Stomach (tissue), 4 donors: ENCODE results near the gene WDR20.

Source experiments
- EP300 ChIP-seq: sonication (generic); formaldehyde crosslinking; IDR thresholded peaks from one replicate; pipeline ENCODE4 v1.6.1; 2017; ENCODE audit warnings: antibody characterized with exemption
- POLR2A ChIP-seq, 4 donors: fragments of 450-650 bp; IDR thresholded peaks; one replicate each; pipeline ENCODE4 v1.6.1; 2016; ENCODE audit warnings: antibody characterized with exemption in 4 of 4, control low read depth in 2 of 4, mild to moderate bottlenecking in 1 of 4, moderate library complexity in 1 of 4
- POLR2AphosphoS5 ChIP-seq, 3 donors: sonication (generic); formaldehyde crosslinking; IDR thresholded peaks; one replicate each; pipeline ENCODE4 v1.6.1; 2016; ENCODE audit warnings: antibody characterized with exemption in 3 of 3
- TF ChIP-seq, protein P1 (sequence below), 7 experiments: fragments of 450-650 bp in 4 of 7; fragments of 200-600 bp in 3 of 7; sonication (generic) in 3 of 7; IDR thresholded peaks; one replicate each; pipeline ENCODE4 v1.5.1; 2016 to 2019; ENCODE audit warnings: antibody characterized with exemption in 7 of 7, control low read depth in 2 of 7, mild to moderate bottlenecking in 1 of 7

DNA sequence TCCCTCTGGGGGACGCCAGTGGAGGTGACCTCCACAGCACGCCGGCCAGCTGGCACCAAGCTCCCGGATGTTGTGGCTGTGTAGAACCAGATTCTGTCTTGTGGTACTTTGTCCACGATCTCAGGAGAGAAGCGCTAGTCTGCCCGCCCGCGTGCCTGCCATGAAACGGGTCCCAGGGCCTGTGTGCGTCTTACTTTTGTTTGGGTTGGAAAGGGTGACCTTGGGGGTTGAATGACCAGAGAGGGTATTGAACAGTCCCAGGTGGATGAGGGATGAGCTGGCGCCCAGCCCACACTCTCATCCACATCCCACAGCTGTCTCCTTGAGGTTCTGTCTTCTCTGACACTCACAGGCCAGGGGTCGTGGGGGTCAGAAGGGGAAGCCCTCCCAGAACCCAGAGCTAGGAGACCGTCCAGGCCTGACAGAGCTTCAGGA lies 78.3 kb downstream of the WDR20 start:
- no peak for TF ChIP-seq POLR2A (IDR thresholded peaks at IDR 0.05)
- TF ChIP-seq, protein P1, sequence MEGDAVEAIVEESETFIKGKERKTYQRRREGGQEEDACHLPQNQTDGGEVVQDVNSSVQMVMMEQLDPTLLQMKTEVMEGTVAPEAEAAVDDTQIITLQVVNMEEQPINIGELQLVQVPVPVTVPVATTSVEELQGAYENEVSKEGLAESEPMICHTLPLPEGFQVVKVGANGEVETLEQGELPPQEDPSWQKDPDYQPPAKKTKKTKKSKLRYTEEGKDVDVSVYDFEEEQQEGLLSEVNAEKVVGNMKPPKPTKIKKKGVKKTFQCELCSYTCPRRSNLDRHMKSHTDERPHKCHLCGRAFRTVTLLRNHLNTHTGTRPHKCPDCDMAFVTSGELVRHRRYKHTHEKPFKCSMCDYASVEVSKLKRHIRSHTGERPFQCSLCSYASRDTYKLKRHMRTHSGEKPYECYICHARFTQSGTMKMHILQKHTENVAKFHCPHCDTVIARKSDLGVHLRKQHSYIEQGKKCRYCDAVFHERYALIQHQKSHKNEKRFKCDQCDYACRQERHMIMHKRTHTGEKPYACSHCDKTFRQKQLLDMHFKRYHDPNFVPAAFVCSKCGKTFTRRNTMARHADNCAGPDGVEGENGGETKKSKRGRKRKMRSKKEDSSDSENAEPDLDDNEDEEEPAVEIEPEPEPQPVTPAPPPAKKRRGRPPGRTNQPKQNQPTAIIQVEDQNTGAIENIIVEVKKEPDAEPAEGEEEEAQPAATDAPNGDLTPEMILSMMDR (IDR thresholded peaks at IDR 0.05): no peak
- no peak for TF ChIP-seq POLR2AphosphoS5 (IDR thresholded peaks at IDR 0.05)
- no peak for TF ChIP-seq EP300
